HG03103 (cell line): ENCODE data around the gene TMEM151B.
"Not testable (repeated sequence)": the region's sequence is repeated elsewhere in the genome, so short reads cannot be mapped to it uniquely, and the experiment has no call there.

Experiments used
- ATAC-seq: cut with Tn5 transposase; IDR thresholded peaks from one replicate; pipeline ENCODE4 v1.9.1; 2021; ENCODE audit warnings: low read depth; ENCODE audit not compliant: unreplicated experiment

TMEM151B gene

GRCh38 chr6:44301106-44301505 is 30.9 kb downstream of the TMEM151B start:
- no peak for ATAC-seq

- ATAC-seq: no peak
These were observed 31.7 kb downstream of the TMEM151B start for GRCh38 chr6:44301782-44302564.

- ATAC-seq: no peak
These were observed 32.6 kb downstream of the TMEM151B start for GRCh38 chr6:44302856-44303255.

- ATAC-seq: no peak
These were observed 33.6 kb downstream of the TMEM151B start for GRCh38 chr6:44303842-44304241.

- ATAC-seq: no peak
These were observed 34.3 kb downstream of the TMEM151B start for GRCh38 chr6:44304282-44305199.

GRCh38 chr6:44305200-44305725 is 35.0 kb downstream of the TMEM151B start:
- no peak for ATAC-seq

- no peak for ATAC-seq
These were observed 36.5 kb downstream of the TMEM151B start for GRCh38 chr6:44306710-44307109.

GRCh38 chr6:44307217-44307616 is 37.0 kb downstream of the TMEM151B start:
- no peak for ATAC-seq

- ATAC-seq: no peak
These were observed 38.8 kb downstream of the TMEM151B start for GRCh38 chr6:44309092-44309491.

GRCh38 chr6:44309631-44310030 is 39.4 kb downstream of the TMEM151B start:
- ATAC-seq: no peak

GRCh38 chr6:44310241-44310640 is 40.0 kb downstream of the TMEM151B start:
- ATAC-seq: no peak

GRCh38 chr6:44311304-44311703 is 41.1 kb downstream of the TMEM151B start:
- no peak for ATAC-seq

- no peak for ATAC-seq
These were observed 41.5 kb downstream of the TMEM151B start for GRCh38 chr6:44311767-44312166.

GRCh38 chr6:44312901-44313788 is 42.9 kb downstream of the TMEM151B start, which contains the start of gene AARS2:
Gene AARS2, minus strand, starts transcription at chr6:44313347. Its CDS starts 24 bp downstream, at chr6:44313323.
- peak; percentile 79 for ATAC-seq

GRCh38 chr6:44314657-44315056 is 44.4 kb downstream of the TMEM151B start:
- not testable (repeated sequence) for ATAC-seq

- no peak for ATAC-seq
These were observed 45.3 kb downstream of the TMEM151B start for GRCh38 chr6:44315516-44315915.

GRCh38 chr6:44315951-44316350 is 45.7 kb downstream of the TMEM151B start:
- ATAC-seq: no peak

- ATAC-seq: no peak
These were observed 46.2 kb downstream of the TMEM151B start for GRCh38 chr6:44316481-44316880.

GRCh38 chr6:44317136-44317631 is 46.9 kb downstream of the TMEM151B start:
- ATAC-seq: not testable (repeated sequence)

- no peak for ATAC-seq
These were observed 51.0 kb downstream of the TMEM151B start for GRCh38 chr6:44321210-44321609.
